Measurements from ENCODE around the gene C9orf152. TPM values are rescaled to one million over a fixed set of nuclear protein-coding genes. Genes with fewer than 3 reads are reported as not detected.

The C9orf152 gene
- total RNA-seq, 3 donors from 2014 or later (not counting 1 experiment from before 2014, with no cell fraction given), result not detected

DNA sequence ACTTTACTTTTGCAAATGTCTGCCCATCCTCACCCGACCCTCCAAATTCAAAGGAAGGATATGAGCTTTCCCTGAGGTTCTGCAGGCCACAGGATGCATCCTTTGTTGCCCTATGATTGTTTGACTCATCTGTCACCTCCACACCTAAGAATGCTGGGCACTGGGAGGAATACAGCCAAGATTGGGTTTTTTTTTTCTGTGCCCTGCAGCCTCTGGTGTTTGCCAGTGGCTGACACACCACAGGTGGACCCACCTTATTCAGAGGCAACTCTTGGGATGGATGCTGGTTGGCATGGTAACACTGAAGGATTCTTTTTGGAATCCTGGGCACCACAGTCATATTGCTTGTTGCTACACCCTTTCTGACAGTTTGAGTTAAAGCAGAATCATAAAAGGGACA is 29.7 kb downstream of the C9orf152 start:
- H3K9me3 Mint-ChIP-seq, result no peaks in the 10 kb centered on the region

DNA sequence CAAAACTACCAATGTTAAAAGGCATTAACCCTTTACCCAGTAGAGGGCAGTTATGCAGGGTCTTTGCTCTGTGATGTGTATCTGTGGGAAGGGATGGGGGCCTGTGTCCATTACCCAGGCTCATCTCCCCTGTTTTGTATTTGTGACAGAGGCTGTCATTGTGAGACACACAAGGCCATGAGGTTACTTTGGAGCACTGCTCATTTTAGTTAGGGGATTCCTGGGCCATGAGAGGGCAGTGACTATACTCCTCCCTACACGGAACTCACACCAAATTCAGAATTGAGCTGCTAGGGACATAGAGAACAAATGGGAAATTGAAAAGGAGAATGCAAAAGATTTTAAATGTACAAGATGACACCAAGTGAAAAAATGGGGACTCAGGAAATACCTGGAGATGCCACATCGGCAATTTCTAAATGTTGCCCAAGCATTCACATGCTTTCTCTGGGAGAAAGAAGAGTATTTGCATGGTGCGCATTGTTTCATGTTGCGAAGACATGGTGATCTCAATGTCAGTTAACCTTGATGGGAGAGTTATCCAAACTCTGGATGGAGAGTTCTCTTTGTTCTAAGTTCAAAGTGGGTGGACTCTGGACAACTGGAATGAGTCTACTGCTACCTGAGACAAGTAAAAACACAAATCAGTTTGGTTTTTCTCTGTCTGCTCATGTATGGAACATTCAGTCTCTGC is 32.5 kb downstream of the C9orf152 start:
- peaks cover 3% of the 10 kb centered on the region for H3K4me1 ChIP-seq (ENCODE audit: control insufficient read depth, insufficient read depth, low read length)
- H3K27ac ChIP-seq (ENCODE audit: low read length), result no peak overlapping the region
- no peak for DNase-seq
- H3K9me3 ChIP-seq (ENCODE audit: control insufficient read depth, insufficient read depth, low read length), result no peaks in the 10 kb centered on the region
- ATAC-seq, result no peak
- peaks cover 8 to 17% of the 10 kb centered on the region in 2 donors for H3K4me1 Mint-ChIP-seq
- H3K4me3 ChIP-seq (ENCODE audit: low read length), result no peak overlapping the region
- no peak for TF ChIP-seq CTCF (IDR thresholded peaks at IDR 0.05)
- intact Hi-C loops (cut with micrococcal nuclease), result no loop called here
- H3K9me3 Mint-ChIP-seq, result no peaks in the 10 kb centered on the region
- H3K27me3 ChIP-seq (ENCODE audit: control insufficient read depth, insufficient read depth, low read length), result no peaks in the 10 kb centered on the region
- H3K36me3 Mint-ChIP-seq, result no peaks in the 10 kb centered on the region
- H3K4me3 Mint-ChIP-seq, result no peak overlapping the region
- H3K36me3 ChIP-seq (ENCODE audit: control insufficient read depth, insufficient read depth, low read length), result no peaks in the 10 kb centered on the region
- no peak overlapping the region for H3K27ac Mint-ChIP-seq
- no peaks in the 10 kb centered on the region for H3K27me3 Mint-ChIP-seq (ENCODE audit: low read depth in 2 of 2)
- 97% methylated on average over 3 of the region's 4 CpGs for WGBS (ENCODE audit: insufficient coverage)

More for the DNA sequence above, 29.7 kb downstream of the C9orf152 start:
- peaks cover 2% of the 10 kb centered on the region for H3K4me1 ChIP-seq (ENCODE audit: control insufficient read depth, insufficient read depth, low read length)
- Mint-ChIP-seq H3K36me3 (no peaks in the 10 kb centered on the region), H3K27me3 (ENCODE audit: low read depth in 2 of 2) (no peaks in the 10 kb centered on the region), H3K4me1 (peaks cover 9 to 10% of the 10 kb centered on the region in 2 donors), H3K4me3 (no peak overlapping the region), H3K27ac (no peak overlapping the region)
- H3K9me3 ChIP-seq (ENCODE audit: control insufficient read depth, insufficient read depth, low read length), result no peaks in the 10 kb centered on the region
- no peaks in the 10 kb centered on the region for H3K27me3 ChIP-seq (ENCODE audit: control insufficient read depth, insufficient read depth, low read length)
- 82% methylated on average over 1 of the region's 1 CpG for WGBS (ENCODE audit: insufficient coverage)
- no peak for TF ChIP-seq CTCF (IDR thresholded peaks at IDR 0.05)
- DNase-seq, result no peak
- no peaks in the 10 kb centered on the region for H3K36me3 ChIP-seq (ENCODE audit: control insufficient read depth, insufficient read depth, low read length)
- ATAC-seq, result no peak
- intact Hi-C loops (cut with micrococcal nuclease), result no loop called here
- H3K4me3 ChIP-seq (ENCODE audit: low read length), result no peak overlapping the region
- no peak overlapping the region for H3K27ac ChIP-seq (ENCODE audit: low read length)

GRCh38 chr9:110173322-110173642 is 34.7 kb downstream of the C9orf152 start:
- peak overlapping the region in 1 of 2 donors; percentile 23 for H3K27ac Mint-ChIP-seq

More at GRCh38 chr9:110173322-110173642, 34.7 kb downstream of the C9orf152 start:
- Mint-ChIP-seq H3K4me1 (peaks cover 8 to 18% of the 10 kb centered on the region in 2 donors), H3K9me3 (no peaks in the 10 kb centered on the region), H3K4me3 (peak overlapping the region; percentile 73), H3K27me3 (ENCODE audit: low read depth in 2 of 2) (no peaks in the 10 kb centered on the region), H3K36me3 (no peaks in the 10 kb centered on the region)
- Histone ChIP-seq H3K27me3 (ENCODE audit: control insufficient read depth, insufficient read depth, low read length) (no peaks in the 10 kb centered on the region), H3K36me3 (ENCODE audit: control insufficient read depth, insufficient read depth, low read length) (peaks cover 3% of the 10 kb centered on the region), H3K4me3 (ENCODE audit: low read length) (no peak overlapping the region), H3K27ac (ENCODE audit: low read length) (no peak overlapping the region), H3K9me3 (ENCODE audit: control insufficient read depth, insufficient read depth, low read length) (no peaks in the 10 kb centered on the region), H3K4me1 (ENCODE audit: control insufficient read depth, insufficient read depth, low read length) (peaks cover 3% of the 10 kb centered on the region)
- no peak for DNase-seq
- intact Hi-C loops (cut with micrococcal nuclease), result no loop called here
- TF ChIP-seq CTCF (IDR thresholded peaks at IDR 0.05), result no peak
- WGBS (ENCODE audit: insufficient coverage), result 23% methylated on average over 6 of the region's 7 CpGs
- ATAC-seq, result no peak
